K562 (cell line): Measurements from ENCODE around the gene CRKL. TPM values are rescaled to one million over a fixed set of nuclear protein-coding genes. Genes with fewer than 3 reads are reported as not detected.

Experiments used
- BRD4 ChIP-seq: fragments of 200-600 bp; sonication (generic); IDR thresholded peaks from 2 replicates; pipeline ENCODE4 v1.6.1; 2017; ENCODE audit warnings: inconsistent platforms
- ELF4 ChIP-seq: fragments of 450-650 bp; formaldehyde crosslinking; IDR thresholded peaks from 2 replicates; pipeline ENCODE4 v1.4.0; 2022; ENCODE audit warnings: missing genetic modification characterization
- FOSL1 ChIP-seq: fragments of 200-800 bp; sonication (Bioruptor generic); conservative IDR thresholded peaks from 2 replicates; pipeline ENCODE4 v1.6.1; 2016; ENCODE audit warnings: missing genetic modification characterization, missing compliant biosample characterization
- FOXA1 ChIP-seq: fragments of 450-650 bp; IDR thresholded peaks from 2 replicates; pipeline ENCODE4 v1.6.1; 2016; ENCODE audit warnings: mild to moderate bottlenecking, borderline replicate concordance
- PCBP1 ChIP-seq: fragments of 200-400 bp; formaldehyde crosslinking; IDR thresholded peaks from 2 replicates; pipeline ENCODE4 v1.6.1; 2018; ENCODE audit warnings: mild to moderate bottlenecking, low read depth, low read length; ENCODE audit not compliant: poor library complexity, severe bottlenecking
- RAD21 ChIP-seq, 2 experiments: fragments of 250-450 bp in 1 of 2; fragments of 450-650 bp in 1 of 2; sonication (Bioruptor Pico) in 1 of 2; formaldehyde crosslinking in 1 of 2; IDR thresholded peaks in 1 of 2; conservative IDR thresholded peaks in 1 of 2; 2 replicates each; pipeline versions ENCODE4 v1.4.0 to v1.8.0; 2020 to 2022; ENCODE audit warnings: mild to moderate bottlenecking in 2 of 2, moderate library complexity in 1 of 2
- RBFOX2 ChIP-seq: fragments of 200-400 bp; formaldehyde crosslinking; IDR thresholded peaks from 2 replicates; pipeline ENCODE4 v1.6.1; 2017; ENCODE audit warnings: low read depth, mild to moderate bottlenecking, low read length, moderate library complexity
- SETDB1 ChIP-seq: IDR thresholded peaks from one replicate; pipeline ENCODE4 v1.6.1; 2012; ENCODE audit warnings: low read length, control low read depth, inconsistent platforms
- SIN3B ChIP-seq: fragments of 450-650 bp; IDR thresholded peaks from 2 replicates; pipeline ENCODE4 v1.6.1; 2017; ENCODE audit warnings: low read depth, mild to moderate bottlenecking, moderate library complexity
- SPI1 ChIP-seq: IDR thresholded peaks from 2 replicates; pipeline ENCODE4 v1.6.1; 2011; ENCODE audit warnings: low read depth, low read length, control low read depth, borderline replicate concordance
- ZBTB1 ChIP-seq: sonication (generic); formaldehyde crosslinking; IDR thresholded peaks from 2 replicates; pipeline ENCODE4 v1.8.1; 2023; ENCODE audit warnings: missing genetic modification reagents, low read depth, mild to moderate bottlenecking, borderline replicate concordance
- ZNF146 ChIP-seq: IDR thresholded peaks from one replicate; pipeline ENCODE4 v1.6.1; 2018; ENCODE audit warnings: missing compliant biosample characterization; ENCODE audit not compliant: unreplicated experiment
- polyA plus RNA-seq, 8 experiments: library from polyadenylated mRNA; depleted of rRNA in 4 of 8; stranded (reverse) in 5 of 8; unstranded in 3 of 8; fragments of >200 nt; fragmentation: Nextera tagmentation in 2 of 8; fragmentation: Illumina TruSeq in 1 of 8; extraction: Ambion mirVana in 2 of 8; extraction: Trizol in 1 of 8; gene quantifications; 2 replicates each; pipeline versions ENCODE4 v1.2.1 to v1.2.3, GENCODE V29; 2011 to 2014; ENCODE audit warnings: inconsistent platforms in 1 of 8, missing spikeins in 1 of 8
- total RNA-seq, 7 experiments: library from RNA; depleted of rRNA in 6 of 7; stranded (reverse); fragments of >200 nt in 6 of 7; fragmentation: Illumina TruSeq in 2 of 7; extraction: Trizol in 2 of 7; gene quantifications; 2 replicates each; pipeline versions ENCODE4 v1.2.1 to v1.2.3, GENCODE V29; 2011 to 2021; ENCODE audit warnings: low replicate concordance in 1 of 7
- TF ChIP-seq, protein P1 (sequence below): fragments of 450-650 bp; IDR thresholded peaks from 2 replicates; pipeline ENCODE4 v1.6.1; 2018; ENCODE audit not compliant: partially characterized antibody
- TF ChIP-seq, protein P2 (sequence below): fragments of 250-450 bp; sonication (Bioruptor Pico); IDR thresholded peaks from 2 replicates; pipeline ENCODE4 v1.5.0; 2021; ENCODE audit warnings: mild to moderate bottlenecking, borderline replicate concordance
- TF ChIP-seq, protein P3 (sequence below): fragments of 450-650 bp; IDR thresholded peaks from 2 replicates; pipeline ENCODE4 v1.7.1; 2018; ENCODE audit warnings: mild to moderate bottlenecking, low read depth; ENCODE audit not compliant: partially characterized antibody

Gene CRKL
- total and polyA plus RNA-seq, 9 of the 15 experiments (the other 6 are each of a cell fraction or from before 2014, with no cell fraction given) = 100 to 263 (median 124) TPM

DNA sequence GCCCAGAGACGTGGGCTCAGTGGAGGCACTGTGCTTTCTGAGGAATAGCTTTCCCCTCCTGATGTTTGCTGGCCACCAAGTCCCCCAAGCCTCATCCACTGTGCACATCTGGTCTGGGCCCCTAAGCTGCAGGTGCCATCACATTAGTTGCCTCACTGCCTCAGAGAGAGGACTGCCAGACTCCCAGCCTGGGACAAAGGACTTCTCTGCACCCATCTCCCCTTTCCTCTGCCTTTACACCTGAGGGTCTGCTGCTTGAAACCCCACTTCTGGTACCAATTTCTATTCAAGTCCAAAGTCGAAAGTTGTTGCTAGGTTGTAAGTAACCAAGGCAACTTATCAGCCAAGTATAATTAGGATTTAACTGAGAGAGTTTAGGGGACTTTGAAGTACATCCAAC lies 61.2 kb downstream of the CRKL start (continued):
- TF ChIP-seq, protein P1, sequence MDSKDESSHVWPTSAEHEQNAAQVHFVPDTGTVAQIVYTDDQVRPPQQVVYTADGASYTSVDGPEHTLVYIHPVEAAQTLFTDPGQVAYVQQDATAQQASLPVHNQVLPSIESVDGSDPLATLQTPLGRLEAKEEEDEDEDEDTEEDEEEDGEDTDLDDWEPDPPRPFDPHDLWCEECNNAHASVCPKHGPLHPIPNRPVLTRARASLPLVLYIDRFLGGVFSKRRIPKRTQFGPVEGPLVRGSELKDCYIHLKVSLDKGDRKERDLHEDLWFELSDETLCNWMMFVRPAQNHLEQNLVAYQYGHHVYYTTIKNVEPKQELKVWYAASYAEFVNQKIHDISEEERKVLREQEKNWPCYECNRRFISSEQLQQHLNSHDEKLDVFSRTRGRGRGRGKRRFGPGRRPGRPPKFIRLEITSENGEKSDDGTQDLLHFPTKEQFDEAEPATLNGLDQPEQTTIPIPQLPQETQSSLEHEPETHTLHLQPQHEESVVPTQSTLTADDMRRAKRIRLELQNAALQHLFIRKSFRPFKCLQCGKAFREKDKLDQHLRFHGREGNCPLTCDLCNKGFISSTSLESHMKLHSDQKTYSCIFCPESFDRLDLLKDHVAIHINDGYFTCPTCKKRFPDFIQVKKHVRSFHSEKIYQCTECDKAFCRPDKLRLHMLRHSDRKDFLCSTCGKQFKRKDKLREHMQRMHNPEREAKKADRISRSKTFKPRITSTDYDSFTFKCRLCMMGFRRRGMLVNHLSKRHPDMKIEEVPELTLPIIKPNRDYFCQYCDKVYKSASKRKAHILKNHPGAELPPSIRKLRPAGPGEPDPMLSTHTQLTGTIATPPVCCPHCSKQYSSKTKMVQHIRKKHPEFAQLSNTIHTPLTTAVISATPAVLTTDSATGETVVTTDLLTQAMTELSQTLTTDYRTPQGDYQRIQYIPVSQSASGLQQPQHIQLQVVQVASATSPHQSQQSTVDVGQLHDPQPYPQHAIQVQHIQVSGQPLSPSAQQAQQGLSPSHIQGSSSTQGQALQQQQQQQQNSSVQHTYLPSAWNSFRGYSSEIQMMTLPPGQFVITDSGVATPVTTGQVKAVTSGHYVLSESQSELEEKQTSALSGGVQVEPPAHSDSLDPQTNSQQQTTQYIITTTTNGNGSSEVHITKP = no peak
- TF ChIP-seq BRD4 (no peak), FOSL1 (tag) (no peak), FOXA1 (no peak), ELF4 (CRISPR knock-in tag) (no peak), ZNF146 (CRISPR knock-in tag) (no peak), PCBP1 (no peak), SETDB1 (no peak), SIN3B (no peak), RBFOX2 (no peak), SPI1 (no peak), ZBTB1 (CRISPR knock-in tag) (no peak), RAD21 (CRISPR knock-in tag; conservative IDR thresholded peaks at IDR 0.05 in 1 of 2, IDR thresholded peaks at IDR 0.05 in 1 of 2) (no peak)
- TF ChIP-seq, protein P2, sequence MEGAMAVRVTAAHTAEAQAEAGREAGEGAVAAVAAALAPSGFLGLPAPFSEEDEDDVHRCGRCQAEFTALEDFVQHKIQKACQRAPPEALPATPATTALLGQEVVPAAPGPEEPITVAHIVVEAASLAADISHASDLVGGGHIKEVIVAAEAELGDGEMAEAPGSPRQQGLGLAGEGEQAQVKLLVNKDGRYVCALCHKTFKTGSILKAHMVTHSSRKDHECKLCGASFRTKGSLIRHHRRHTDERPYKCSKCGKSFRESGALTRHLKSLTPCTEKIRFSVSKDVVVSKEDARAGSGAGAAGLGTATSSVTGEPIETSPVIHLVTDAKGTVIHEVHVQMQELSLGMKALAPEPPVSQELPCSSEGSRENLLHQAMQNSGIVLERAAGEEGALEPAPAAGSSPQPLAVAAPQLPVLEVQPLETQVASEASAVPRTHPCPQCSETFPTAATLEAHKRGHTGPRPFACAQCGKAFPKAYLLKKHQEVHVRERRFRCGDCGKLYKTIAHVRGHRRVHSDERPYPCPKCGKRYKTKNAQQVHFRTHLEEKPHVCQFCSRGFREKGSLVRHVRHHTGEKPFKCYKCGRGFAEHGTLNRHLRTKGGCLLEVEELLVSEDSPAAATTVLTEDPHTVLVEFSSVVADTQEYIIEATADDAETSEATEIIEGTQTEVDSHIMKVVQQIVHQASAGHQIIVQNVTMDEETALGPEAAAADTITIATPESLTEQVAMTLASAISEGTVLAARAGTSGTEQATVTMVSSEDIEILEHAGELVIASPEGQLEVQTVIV (CRISPR knock-in tag) = no peak
- TF ChIP-seq, protein P3, sequence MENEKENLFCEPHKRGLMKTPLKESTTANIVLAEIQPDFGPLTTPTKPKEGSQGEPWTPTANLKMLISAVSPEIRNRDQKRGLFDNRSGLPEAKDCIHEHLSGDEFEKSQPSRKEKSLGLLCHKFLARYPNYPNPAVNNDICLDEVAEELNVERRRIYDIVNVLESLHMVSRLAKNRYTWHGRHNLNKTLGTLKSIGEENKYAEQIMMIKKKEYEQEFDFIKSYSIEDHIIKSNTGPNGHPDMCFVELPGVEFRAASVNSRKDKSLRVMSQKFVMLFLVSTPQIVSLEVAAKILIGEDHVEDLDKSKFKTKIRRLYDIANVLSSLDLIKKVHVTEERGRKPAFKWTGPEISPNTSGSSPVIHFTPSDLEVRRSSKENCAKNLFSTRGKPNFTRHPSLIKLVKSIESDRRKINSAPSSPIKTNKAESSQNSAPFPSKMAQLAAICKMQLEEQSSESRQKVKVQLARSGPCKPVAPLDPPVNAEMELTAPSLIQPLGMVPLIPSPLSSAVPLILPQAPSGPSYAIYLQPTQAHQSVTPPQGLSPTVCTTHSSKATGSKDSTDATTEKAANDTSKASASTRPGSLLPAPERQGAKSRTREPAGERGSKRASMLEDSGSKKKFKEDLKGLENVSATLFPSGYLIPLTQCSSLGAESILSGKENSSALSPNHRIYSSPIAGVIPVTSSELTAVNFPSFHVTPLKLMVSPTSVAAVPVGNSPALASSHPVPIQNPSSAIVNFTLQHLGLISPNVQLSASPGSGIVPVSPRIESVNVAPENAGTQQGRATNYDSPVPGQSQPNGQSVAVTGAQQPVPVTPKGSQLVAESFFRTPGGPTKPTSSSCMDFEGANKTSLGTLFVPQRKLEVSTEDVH = no peak
